Activated CD8-positive, alpha-beta T cell treated with anti-CD3 and anti-CD28 coated beads for 36 hours (primary cell): ENCODE results near the gene SEZ6L. TPM values are rescaled to one million over a fixed set of nuclear protein-coding genes. Genes with fewer than 3 reads are reported as not detected.

ENCODE experiments used
- ATAC-seq: fragments of 200-7000 bp; cut with Tn5 transposase; one replicate; pipeline ENCODE4 v1.10.0; 2021; ENCODE audit warnings: mild to moderate bottlenecking, moderate library complexity
- CTCF ChIA-PET: fragments of 350-600 bp; sonication (Branson Sonifier 250); formaldehyde crosslinking; loops from one replicate; lab custom pipeline; 2021; ENCODE audit warnings: antibody characterized with exemption; lab: Charles Lee
- POLR2A ChIA-PET: fragments of 350-600 bp; sonication (Branson Sonifier 250); formaldehyde crosslinking; loops from one replicate; lab custom pipeline; 2021; ENCODE audit warnings: antibody characterized with exemption; lab: Charles Lee
- DNase-seq: peaks from one replicate; pipeline ENCODE4 v3.0.0-alpha.2; 2020
- H3K27ac Mint-ChIP-seq: one replicate; pipeline ENCODE4 v1.8.0; 2021; ENCODE audit warnings: mild to moderate bottlenecking, mixed read lengths
- H3K27me3 Mint-ChIP-seq: one replicate; pipeline ENCODE4 v1.8.0; 2021; ENCODE audit warnings: mixed read lengths
- H3K36me3 Mint-ChIP-seq: one replicate; pipeline ENCODE4 v1.8.0; 2021; ENCODE audit warnings: low read depth, mixed read lengths
- H3K4me1 Mint-ChIP-seq: one replicate; pipeline ENCODE4 v1.8.0; 2021; ENCODE audit warnings: low read depth, mixed read lengths
- H3K4me3 Mint-ChIP-seq: one replicate; pipeline ENCODE4 v1.8.0; 2021; ENCODE audit warnings: mild to moderate bottlenecking, moderate library complexity, mixed read lengths
- H3K9me3 Mint-ChIP-seq: one replicate; pipeline ENCODE4 v1.8.0; 2021; ENCODE audit warnings: mixed read lengths
- CTCF ChIP-seq: fragments of 200-600 bp; IDR thresholded peaks from one replicate; pipeline ENCODE4 v1.8.0; 2022; ENCODE audit warnings: antibody characterized with exemption, mild to moderate bottlenecking
- intact Hi-C: fragments of 100-400 bp; cut with micrococcal nuclease; formaldehyde crosslinking; loops from one replicate; pipeline ENCODE4 v1.10.0; 2022
- total RNA-seq, 2 experiments: library from RNA; stranded (reverse); gene quantifications; one replicate each; pipeline ENCODE4 v1.2.3, GENCODE V29; 2021

The SEZ6L gene
- total RNA-seq, 2 experiments from 2014 or later: not detected

- ChIA-PET POLR2A (no interaction called here), CTCF (interaction anchor here (1.0 kb wide), 1 partner anchor 27 kb away, joined by 3 read pairs; no protein-coding TSS in a partner anchor)
- Mint-ChIP-seq H3K4me1 (no peaks in the 10 kb centered on the region), H3K4me3 (no peak overlapping the region), H3K9me3 (no peaks in the 10 kb centered on the region), H3K36me3 (no peaks in the 10 kb centered on the region), H3K27me3 (peaks cover 11% of the 10 kb centered on the region), H3K27ac (no peak overlapping the region)
- TF ChIP-seq CTCF: no peak
- ATAC-seq: no peak
- no peak for DNase-seq
- intact Hi-C loops: no loop called here
Observed at GRCh38 chr22:26202280-26202924, 33.1 kb downstream of the SEZ6L start.

GRCh38 chr22:26205494-26205893 is 36.2 kb downstream of the SEZ6L start:
- intact Hi-C loops: no loop called here
- TF ChIP-seq CTCF: no peak
- CTCF ChIA-PET: interaction anchor here (1.6 kb wide), 1 partner anchor 33 kb away, joined by 3 read pairs; no protein-coding TSS in a partner anchor

GRCh38 chr22:26210334-26210733 is 41.1 kb downstream of the SEZ6L start:
- intact Hi-C loops: no loop called here
- no peak for DNase-seq
- H3K27ac Mint-ChIP-seq: no peak overlapping the region
- POLR2A ChIA-PET: no interaction called here
- TF ChIP-seq CTCF: no peak
- CTCF ChIA-PET: no interaction called here
- no peak overlapping the region for H3K4me3 Mint-ChIP-seq
- no peaks in the 10 kb centered on the region for H3K9me3 Mint-ChIP-seq
- ATAC-seq: no peak
- H3K36me3 Mint-ChIP-seq: no peaks in the 10 kb centered on the region
- H3K4me1 Mint-ChIP-seq: no peaks in the 10 kb centered on the region
- H3K27me3 Mint-ChIP-seq: peaks cover 23% of the 10 kb centered on the region

More at GRCh38 chr22:26205494-26205893, 36.2 kb downstream of the SEZ6L start:
- H3K27ac Mint-ChIP-seq: no peak overlapping the region
- no peaks in the 10 kb centered on the region for H3K9me3 Mint-ChIP-seq
- ATAC-seq: no peak
- no peak for DNase-seq
- POLR2A ChIA-PET: no interaction called here
- H3K27me3 Mint-ChIP-seq: peaks cover 22% of the 10 kb centered on the region
- H3K4me3 Mint-ChIP-seq: no peak overlapping the region
- H3K4me1 Mint-ChIP-seq: no peaks in the 10 kb centered on the region
- no peaks in the 10 kb centered on the region for H3K36me3 Mint-ChIP-seq

- POLR2A ChIA-PET: no interaction called here
- no peaks in the 10 kb centered on the region for H3K36me3 Mint-ChIP-seq
- no peak for ATAC-seq
- no peaks in the 10 kb centered on the region for H3K4me1 Mint-ChIP-seq
- intact Hi-C loops: no loop called here
- H3K4me3 Mint-ChIP-seq: no peak overlapping the region
- CTCF ChIA-PET: interaction anchor here (0.7 kb wide), 1 partner anchor 10 kb away, joined by 5 read pairs; no protein-coding TSS in a partner anchor
- H3K9me3 Mint-ChIP-seq: no peaks in the 10 kb centered on the region
- peaks cover 24% of the 10 kb centered on the region for H3K27me3 Mint-ChIP-seq
- no peak overlapping the region for H3K27ac Mint-ChIP-seq
- no peak for TF ChIP-seq CTCF
- DNase-seq: no peak
Observed at GRCh38 chr22:26213826-26214225, 44.6 kb downstream of the SEZ6L start.

GRCh38 chr22:26214466-26214865 is 45.2 kb downstream of the SEZ6L start:
- no peak overlapping the region for H3K27ac Mint-ChIP-seq
- ChIA-PET POLR2A (no interaction called here), CTCF (interaction anchor here (0.7 kb wide), 1 partner anchor 10 kb away, joined by 5 read pairs; no protein-coding TSS in a partner anchor)
- no peak for TF ChIP-seq CTCF
- H3K4me3 Mint-ChIP-seq: no peak overlapping the region
- intact Hi-C loops: no loop called here
- no peaks in the 10 kb centered on the region for H3K4me1 Mint-ChIP-seq
- H3K9me3 Mint-ChIP-seq: no peaks in the 10 kb centered on the region
- H3K27me3 Mint-ChIP-seq: peaks cover 19% of the 10 kb centered on the region
- DNase-seq (no peak), ATAC-seq (no peak)
- H3K36me3 Mint-ChIP-seq: no peaks in the 10 kb centered on the region
